HCT116 (cell line): ENCODE measurements around the gene KCNE4. TPM values are rescaled to one million over a fixed set of nuclear protein-coding genes. Genes with fewer than 3 reads are reported as not detected.

ENCODE experiments used
- ATAC-seq: fragments of 200-7000 bp; cut with Tn5 transposase; 2 replicates; pipeline ENCODE4 v1.9.1; 2020; ENCODE audit warnings: mild to moderate bottlenecking, moderate library complexity
- BruUV-seq: library from RNA; stranded (reverse); fragments of 400-500 nt; replicated peaks from 2 replicates; lab custom pipeline; 2021; lab: Mats Ljungman, UMichigan
- CTCF ChIA-PET: fragments of 300-600 bp; sonication (Branson Sonifier 250); formaldehyde crosslinking; loops from one replicate; lab custom pipeline; 2021; ENCODE audit warnings: antibody characterized with exemption; lab: Charles Lee
- POLR2A ChIA-PET: fragments of 300-600, 350-600 bp; sonication (Branson Sonifier 250); formaldehyde crosslinking; loops from one replicate; lab custom pipeline; 2021; ENCODE audit warnings: antibody characterized with exemption; lab: Charles Lee
- RAD21 ChIA-PET, 2 experiments: fragments of 300-600 bp; sonication (Branson Sonifier 250); formaldehyde crosslinking; loops; one replicate each; lab custom pipeline; 2023; ENCODE audit warnings: low total read pairs in 2 of 2; ENCODE audit not compliant: uncharacterized antibody in 2 of 2, unreplicated experiment in 2 of 2, low non-redundant PET in 1 of 2; lab: Charles Lee
- DNase-seq: peaks from one replicate; pipeline ENCODE4 v3.0.0-alpha.2; 2010; ENCODE audit warnings: low read depth, low spot score
- H2AFZ ChIP-seq: fragments of 200-600 bp; shearing (Covaris generic), sonication (generic); 2 replicates; pipeline ENCODE4 v1.6.1; 2017; ENCODE audit warnings: low read depth, mixed run types, mixed read lengths, antibody characterized with exemption, low read length; ENCODE audit not compliant: poor library complexity, severe bottlenecking
- H3K27ac ChIP-seq: 2 replicates; pipeline ENCODE4 v1.5.1; 2012; ENCODE audit warnings: low read depth, low read length
- H3K27me3 ChIP-seq: fragments of 200-600 bp; sonication (generic); 2 replicates; pipeline ENCODE4 v1.6.1; 2016; ENCODE audit warnings: mixed run types, low read length, mixed read lengths; ENCODE audit not compliant: insufficient read depth
- H3K36me3 ChIP-seq, 2 experiments: fragments of 200-500 bp in 1 of 2; fragments of 200-600 bp in 1 of 2; sonication (Bioruptor generic) in 1 of 2; sonication (generic) in 1 of 2; 2 replicates each; pipeline versions ENCODE4 v1.5.1 to v1.6.1; 2014 to 2016; ENCODE audit warnings: low read length in 2 of 2, inconsistent platforms in 1 of 2, mixed read lengths in 1 of 2, mixed run types in 1 of 2; ENCODE audit not compliant: insufficient read depth in 2 of 2, control insufficient read depth in 1 of 2
- H3K4me1 ChIP-seq, 2 experiments: fragments of 200-600 bp in 1 of 2; sonication (generic) in 1 of 2; 2 replicates each; pipeline versions ENCODE4 v1.5.1 to v1.6.1; 2012 to 2017; ENCODE audit warnings: low read length in 2 of 2, inconsistent platforms in 1 of 2, mild to moderate bottlenecking in 1 of 2, mixed read lengths in 1 of 2, mixed run types in 1 of 2, moderate library complexity in 1 of 2; ENCODE audit not compliant: insufficient read depth in 2 of 2, control insufficient read depth in 1 of 2
- H3K4me2 ChIP-seq: fragments of 200-600 bp; sonication (generic); 2 replicates; pipeline ENCODE4 v1.6.1; 2017; ENCODE audit warnings: mixed run types, low read length, mixed read lengths
- H3K4me3 ChIP-seq, 2 experiments: fragments of 200-600 bp in 1 of 2; sonication (generic) in 1 of 2; replicated peaks in 1 of 2; 2 replicates each; pipeline ENCODE4 v1.5.1; 2011 to 2016; ENCODE audit warnings: low read length in 2 of 2, control low read depth in 1 of 2, low read depth in 1 of 2, mild to moderate bottlenecking in 1 of 2, mixed read lengths in 1 of 2, mixed run types in 1 of 2
- H3K79me2 ChIP-seq: fragments of 200-600 bp; sonication (generic); 2 replicates; pipeline ENCODE4 v1.6.1; 2017; ENCODE audit warnings: mild to moderate bottlenecking, mixed run types, low read length, moderate library complexity, mixed read lengths; ENCODE audit not compliant: insufficient read depth
- H3K9ac ChIP-seq: fragments of 200-600 bp; sonication (generic); 2 replicates; pipeline ENCODE4 v1.6.1; 2016; ENCODE audit warnings: low read length, mixed read lengths
- H3K9me2 ChIP-seq: fragments of 200-600 bp; sonication (generic), shearing (Covaris generic); 2 replicates; pipeline ENCODE4 v1.6.1; 2017; ENCODE audit warnings: mixed run types, mild to moderate bottlenecking, moderate library complexity; ENCODE audit not compliant: insufficient read depth
- H3K9me3 ChIP-seq, 2 experiments: fragments of 200-500 bp in 1 of 2; fragments of 200-600 bp in 1 of 2; sonication (Bioruptor generic) in 1 of 2; sonication (generic) in 1 of 2; 2 replicates each; pipeline ENCODE4 v1.6.1; 2014 to 2017; ENCODE audit warnings: low read length in 2 of 2, mixed read lengths in 2 of 2, inconsistent platforms in 1 of 2, low read depth in 1 of 2, mild to moderate bottlenecking in 1 of 2, mixed run types in 1 of 2, moderate library complexity in 1 of 2; ENCODE audit not compliant: control insufficient read depth in 1 of 2, insufficient read depth in 1 of 2
- H4K20me1 ChIP-seq: fragments of 200-600 bp; sonication (generic), shearing (Covaris generic); 2 replicates; pipeline ENCODE4 v1.6.1; 2017; ENCODE audit warnings: mixed run types, mild to moderate bottlenecking, moderate library complexity; ENCODE audit not compliant: insufficient read depth
- CBX3 ChIP-seq: IDR thresholded peaks from 2 replicates; pipeline ENCODE4 v1.6.1; 2012; ENCODE audit warnings: low read depth
- CEBPB ChIP-seq: IDR thresholded peaks from 2 replicates; pipeline ENCODE4 v1.6.1; 2012; ENCODE audit warnings: low read depth
- EGR1 ChIP-seq: IDR thresholded peaks from 2 replicates; pipeline ENCODE4 v1.6.1; 2012; ENCODE audit warnings: low read depth
- EZH2 ChIP-seq: fragments of 200-600 bp; sonication (generic); IDR thresholded peaks from 2 replicates; pipeline ENCODE4 v1.6.1; 2017; ENCODE audit warnings: antibody characterized with exemption, mixed run types
- FOSL1 ChIP-seq: IDR thresholded peaks from 2 replicates; pipeline ENCODE4 v1.6.1; 2012; ENCODE audit warnings: low read depth
- JUND ChIP-seq: IDR thresholded peaks from 2 replicates; pipeline ENCODE4 v1.6.1; 2012
- RAD21 ChIP-seq: IDR thresholded peaks from 2 replicates; pipeline ENCODE4 v1.6.1; 2012; ENCODE audit warnings: low read depth, mild to moderate bottlenecking
- SIN3A ChIP-seq: IDR thresholded peaks from 2 replicates; pipeline ENCODE4 v1.6.1; 2012; ENCODE audit warnings: low read depth
- SRF ChIP-seq: IDR thresholded peaks from 2 replicates; pipeline ENCODE4 v1.6.1; 2012; ENCODE audit warnings: low read depth
- TCF7L2 ChIP-seq: IDR thresholded peaks from 2 replicates; pipeline ENCODE4 v1.7.0; 2011; ENCODE audit warnings: borderline replicate concordance, inconsistent platforms; ENCODE audit not compliant: insufficient read depth, insufficient read length; ENCODE audit errors: extremely low read depth
- ZNF274 ChIP-seq: fragments of 200-500 bp; sonication (Bioruptor generic); IDR thresholded peaks from 2 replicates; pipeline ENCODE4 v1.6.1; 2014; ENCODE audit warnings: mild to moderate bottlenecking, low read depth, low read length, inconsistent platforms
- intact Hi-C: fragments of 100-400 bp; cut with micrococcal nuclease; formaldehyde crosslinking; loops from 2 replicates; pipeline ENCODE4 v1.10.0; 2022
- total RNA-seq: library from RNA; stranded (reverse); gene quantifications from one replicate; pipeline ENCODE4 v1.2.1, GENCODE V29; 2021; ENCODE audit not compliant: unreplicated experiment
- TF ChIP-seq, protein P1 (sequence below), 3 experiments: fragments of 200-600 bp in 1 of 3; sonication (generic) in 1 of 3; IDR thresholded peaks in 2 of 3; conservative IDR thresholded peaks in 1 of 3; 2 replicates each; pipeline ENCODE4 v1.5.1; 2012 to 2017; ENCODE audit warnings: low read depth in 2 of 3, low read length in 2 of 3, antibody characterized with exemption in 1 of 3, borderline replicate concordance in 1 of 3, control low read depth in 1 of 3, mild to moderate bottlenecking in 1 of 3, mixed read lengths in 1 of 3, mixed run types in 1 of 3, moderate library complexity in 1 of 3; ENCODE audit not compliant: insufficient read depth in 1 of 3
- TF ChIP-seq, protein P2 (sequence below): IDR thresholded peaks from 2 replicates; pipeline ENCODE4 v1.6.1; 2012

Gene KCNE4
- total RNA-seq, 1 experiment from 2014 or later = not detected

DNA sequence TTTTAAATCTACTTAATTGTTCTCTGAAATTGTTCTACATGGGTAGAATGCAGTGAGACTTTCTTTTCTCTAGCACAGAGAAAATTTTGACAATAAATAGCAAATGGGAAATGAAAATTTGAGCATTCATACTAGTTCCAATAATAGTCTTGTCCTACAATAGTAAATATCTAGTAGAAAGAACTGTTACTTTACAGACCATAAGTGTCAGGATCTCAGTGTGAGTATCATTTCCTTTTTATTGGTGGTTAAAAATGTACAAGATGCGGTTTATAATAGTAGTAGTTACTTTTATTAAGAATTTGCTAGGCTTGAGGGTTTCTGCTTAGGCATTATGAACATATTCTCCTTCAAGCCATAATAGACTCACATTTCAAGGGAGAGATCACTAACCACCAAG is 43.2 kb downstream of the KCNE4 start:
- Histone ChIP-seq H3K4me3 (no peak overlapping the region), H3K9me3 (no peaks in the 10 kb centered on the region), H3K9ac (no peak overlapping the region), H3K9me2 (no peaks in the 10 kb centered on the region), H3K4me1 (no peaks in the 10 kb centered on the region), H3K27ac (no peak overlapping the region), H3K79me2 (no peaks in the 10 kb centered on the region), H2AFZ (no peak overlapping the region), H3K36me3 (no peaks in the 10 kb centered on the region), H4K20me1 (no peaks in the 10 kb centered on the region), H3K27me3 (no peaks in the 10 kb centered on the region), H3K4me2 (no peak overlapping the region)
- ChIA-PET CTCF (interaction anchor here (1.5 kb wide), 1 partner anchor 11 kb away, joined by 4 read pairs; no protein-coding TSS in a partner anchor), RAD21 (no interaction called here), POLR2A (no interaction called here)
- no peak for DNase-seq
- intact Hi-C loops = no loop called here
- no peak for ATAC-seq
- TF ChIP-seq, protein P1, sequence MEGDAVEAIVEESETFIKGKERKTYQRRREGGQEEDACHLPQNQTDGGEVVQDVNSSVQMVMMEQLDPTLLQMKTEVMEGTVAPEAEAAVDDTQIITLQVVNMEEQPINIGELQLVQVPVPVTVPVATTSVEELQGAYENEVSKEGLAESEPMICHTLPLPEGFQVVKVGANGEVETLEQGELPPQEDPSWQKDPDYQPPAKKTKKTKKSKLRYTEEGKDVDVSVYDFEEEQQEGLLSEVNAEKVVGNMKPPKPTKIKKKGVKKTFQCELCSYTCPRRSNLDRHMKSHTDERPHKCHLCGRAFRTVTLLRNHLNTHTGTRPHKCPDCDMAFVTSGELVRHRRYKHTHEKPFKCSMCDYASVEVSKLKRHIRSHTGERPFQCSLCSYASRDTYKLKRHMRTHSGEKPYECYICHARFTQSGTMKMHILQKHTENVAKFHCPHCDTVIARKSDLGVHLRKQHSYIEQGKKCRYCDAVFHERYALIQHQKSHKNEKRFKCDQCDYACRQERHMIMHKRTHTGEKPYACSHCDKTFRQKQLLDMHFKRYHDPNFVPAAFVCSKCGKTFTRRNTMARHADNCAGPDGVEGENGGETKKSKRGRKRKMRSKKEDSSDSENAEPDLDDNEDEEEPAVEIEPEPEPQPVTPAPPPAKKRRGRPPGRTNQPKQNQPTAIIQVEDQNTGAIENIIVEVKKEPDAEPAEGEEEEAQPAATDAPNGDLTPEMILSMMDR (IDR thresholded peaks at IDR 0.05 in 2 of 3, conservative IDR thresholded peaks at IDR 0.05 in 1 of 3; ENCODE audit: borderline replicate concordance in 1 of 3, insufficient read depth in 1 of 3, low read depth in 2 of 3, low read length in 2 of 3) = no peak
- no peak for TF ChIP-seq JUND
- no TSS peak for BruUV-seq

DNA sequence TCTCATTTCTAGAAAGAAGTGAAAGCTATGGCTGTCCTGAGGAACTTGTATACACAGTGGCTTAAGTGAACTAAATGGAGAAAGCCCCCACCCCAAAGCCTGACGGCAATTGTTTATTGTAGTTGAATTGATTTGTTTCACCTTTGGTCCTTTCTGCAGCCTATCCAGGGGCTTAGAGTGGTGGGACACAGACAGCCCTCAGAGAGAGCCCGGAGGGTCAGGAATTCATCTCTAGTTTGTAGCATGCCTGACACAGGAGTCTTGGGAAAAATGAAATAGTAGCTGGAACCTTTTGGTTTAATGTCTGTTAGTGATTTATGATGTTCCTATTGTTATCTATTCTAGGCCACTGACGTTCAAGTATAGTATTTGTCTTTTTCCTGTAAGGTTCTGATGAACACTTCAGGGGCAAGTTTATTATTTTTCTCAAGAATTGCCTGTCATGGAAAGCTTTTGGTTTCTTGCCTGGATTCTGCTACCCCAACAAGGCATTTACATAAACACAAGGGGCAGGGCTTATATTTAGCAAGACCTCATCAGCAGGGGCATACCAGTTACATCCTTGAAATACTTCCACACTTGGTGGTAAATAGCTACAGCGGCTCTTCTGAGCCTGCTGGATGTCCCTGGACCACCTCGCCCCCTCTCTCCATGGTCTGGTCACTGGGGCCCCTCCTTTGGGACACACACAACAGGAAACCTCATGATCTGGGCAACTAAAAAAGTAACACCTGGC is 44.4 kb downstream of the KCNE4 start:
- no peak for ATAC-seq
- H3K27me3 ChIP-seq = no peaks in the 10 kb centered on the region
- ChIA-PET POLR2A (no interaction called here), CTCF (no interaction called here), RAD21 (no interaction called here)
- intact Hi-C loops = no loop called here
- TF ChIP-seq SIN3A = no peak
- TF ChIP-seq CEBPB = no peak
- TF ChIP-seq EGR1 = no peak
- no peak for TF ChIP-seq CBX3
- no peak for TF ChIP-seq FOSL1
- no peak for TF ChIP-seq TCF7L2
- TF ChIP-seq ZNF274 = no peak
- TF ChIP-seq RAD21 = no peak
- no peak for TF ChIP-seq EZH2
- TF ChIP-seq, protein P2, sequence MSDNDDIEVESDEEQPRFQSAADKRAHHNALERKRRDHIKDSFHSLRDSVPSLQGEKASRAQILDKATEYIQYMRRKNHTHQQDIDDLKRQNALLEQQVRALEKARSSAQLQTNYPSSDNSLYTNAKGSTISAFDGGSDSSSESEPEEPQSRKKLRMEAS = no peak
- TF ChIP-seq SRF = no peak
- DNase-seq = no peak
- no TSS peak for BruUV-seq
- no peak overlapping the region for H3K4me3 ChIP-seq
- no peaks in the 10 kb centered on the region for H3K9me2 ChIP-seq
- H3K79me2 ChIP-seq = no peaks in the 10 kb centered on the region
- H2AFZ ChIP-seq = no peak overlapping the region
- no peaks in the 10 kb centered on the region for H3K36me3 ChIP-seq
- H3K9me3 ChIP-seq = no peaks in the 10 kb centered on the region
- H3K9ac ChIP-seq = no peak overlapping the region
- no peak overlapping the region for H3K4me2 ChIP-seq
- peaks cover 4 to 6% of the 10 kb centered on the region in 2 experiments; a peak in 3 of 4 replicates for H3K4me1 ChIP-seq
- no peaks in the 10 kb centered on the region for H4K20me1 ChIP-seq
- no peak overlapping the region for H3K27ac ChIP-seq
